Activated CD4-positive, alpha-beta T cell treated with anti-CD3 and anti-CD28 coated beads, Interleukin-2, amount 50 U/mL, for 16 hours (primary cell): ENCODE results near the gene SYNPO2.
"Not testable (repeated sequence)": the region's sequence is repeated elsewhere in the genome, so short reads cannot be mapped to it uniquely, and the experiment has no call there.

Source experiments
- DNase-seq: peaks from one replicate; pipeline ENCODE4 v3.0.0-alpha.2; 2020

SYNPO2 gene

GRCh38 chr4:119008761-119009160 is 120.1 kb downstream of the SYNPO2 start:
- DNase-seq = no peak

- not testable (repeated sequence) for DNase-seq
Measured at GRCh38 chr4:119010221-119010620, 121.6 kb downstream of the SYNPO2 start.

GRCh38 chr4:119010909-119011606 is 122.4 kb downstream of the SYNPO2 start:
- no peak for DNase-seq

GRCh38 chr4:119011607-119011988 is 122.9 kb downstream of the SYNPO2 start:
- DNase-seq = no peak

GRCh38 chr4:119014658-119015057 is 126.0 kb downstream of the SYNPO2 start:
- no peak for DNase-seq

- DNase-seq = no peak
Measured at GRCh38 chr4:119016636-119017035, 128.0 kb downstream of the SYNPO2 start.

- DNase-seq = no peak
Measured at GRCh38 chr4:119017636-119018035, 129.0 kb downstream of the SYNPO2 start.

GRCh38 chr4:119020158-119020557 is 131.5 kb downstream of the SYNPO2 start:
- no peak for DNase-seq

GRCh38 chr4:119022520-119022919 is 133.9 kb downstream of the SYNPO2 start:
- DNase-seq = not testable (repeated sequence)

- no peak for DNase-seq
Measured at GRCh38 chr4:119024102-119024501, 135.4 kb downstream of the SYNPO2 start.

GRCh38 chr4:119025420-119025819 is 136.8 kb downstream of the SYNPO2 start:
- DNase-seq = no peak

GRCh38 chr4:119025916-119026661 is 137.4 kb downstream of the SYNPO2 start:
- no peak for DNase-seq

- DNase-seq = no peak
Measured at GRCh38 chr4:119026662-119027444, 138.2 kb downstream of the SYNPO2 start.

- DNase-seq = no peak
Measured at GRCh38 chr4:119027811-119028210, 139.2 kb downstream of the SYNPO2 start.

- DNase-seq = no peak
Measured at GRCh38 chr4:119028296-119028695, 139.6 kb downstream of the SYNPO2 start.

- no peak for DNase-seq
Measured at GRCh38 chr4:119029847-119030535, 141.3 kb downstream of the SYNPO2 start.

- DNase-seq = no peak
Measured at GRCh38 chr4:119030536-119030890, 141.9 kb downstream of the SYNPO2 start.

GRCh38 chr4:119031218-119031617 is 142.6 kb downstream of the SYNPO2 start:
- DNase-seq = no peak

- no peak for DNase-seq
Measured at GRCh38 chr4:119032921-119033685, 144.4 kb downstream of the SYNPO2 start.

GRCh38 chr4:119034276-119035008 is 145.8 kb downstream of the SYNPO2 start:
- DNase-seq = no peak

GRCh38 chr4:119035951-119036737 is 147.5 kb downstream of the SYNPO2 start:
- no peak for DNase-seq
